GM19351 (cell line): ENCODE data around the gene JAK1.
A peak's percentile ranks its signal among the peaks of the same experiment; 100 is the strongest.
"Not testable (repeated sequence)": the region's sequence is repeated elsewhere in the genome, so short reads cannot be mapped to it uniquely, and the experiment has no call there.

Source experiments
- ATAC-seq: cut with Tn5 transposase; IDR thresholded peaks from one replicate; pipeline ENCODE4 v1.9.1; 2021; ENCODE audit warnings: mild to moderate bottlenecking, moderate library complexity; ENCODE audit not compliant: unreplicated experiment

Gene JAK1

GRCh38 chr1:64950284-64950809 lies 16.0 kb downstream of the JAK1 start:
- no peak for ATAC-seq

GRCh38 chr1:64948905-64949833 lies 17.2 kb downstream of the JAK1 start:
- no peak for ATAC-seq

- no peak for ATAC-seq
Observed at GRCh38 chr1:64948216-64948615, 18.1 kb downstream of the JAK1 start.

GRCh38 chr1:64946916-64947315 lies 19.4 kb downstream of the JAK1 start:
- ATAC-seq, result no peak

GRCh38 chr1:64944913-64945312 lies 21.4 kb downstream of the JAK1 start:
- no peak for ATAC-seq

- ATAC-seq, result no peak
Observed at GRCh38 chr1:64942675-64943074, 23.7 kb downstream of the JAK1 start.

GRCh38 chr1:64942118-64942517 lies 24.2 kb downstream of the JAK1 start:
- ATAC-seq, result no peak

GRCh38 chr1:64941461-64942117 lies 24.8 kb downstream of the JAK1 start:
- ATAC-seq, result no peak

- ATAC-seq, result no peak
Observed at GRCh38 chr1:64940025-64940424, 26.3 kb downstream of the JAK1 start.

- no peak for ATAC-seq
Observed at GRCh38 chr1:64938991-64939390, 27.4 kb downstream of the JAK1 start.

GRCh38 chr1:64936956-64937355 lies 29.4 kb downstream of the JAK1 start:
- no peak for ATAC-seq

GRCh38 chr1:64935551-64936155 lies 30.7 kb downstream of the JAK1 start:
- ATAC-seq, result no peak

GRCh38 chr1:64934878-64935275 lies 31.5 kb downstream of the JAK1 start:
- ATAC-seq, result no peak

- ATAC-seq, result no peak
Observed at GRCh38 chr1:64934115-64934877, 32.1 kb downstream of the JAK1 start.

GRCh38 chr1:64933296-64934070 lies 32.9 kb downstream of the JAK1 start:
- ATAC-seq, result peak; percentile 63

- ATAC-seq, result no peak
Observed at GRCh38 chr1:64932962-64933295, 33.4 kb downstream of the JAK1 start.

GRCh38 chr1:64930640-64931039 lies 35.7 kb downstream of the JAK1 start:
- not testable (repeated sequence) for ATAC-seq

GRCh38 chr1:64929221-64929620 lies 37.1 kb downstream of the JAK1 start:
- no peak for ATAC-seq

GRCh38 chr1:64928325-64928724 lies 38.0 kb downstream of the JAK1 start:
- ATAC-seq, result no peak

- ATAC-seq, result no peak
Observed at GRCh38 chr1:64925594-64925993, 40.8 kb downstream of the JAK1 start.
